Ectodermal cell (in vitro differentiated cells): ENCODE results near the gene FBXW11.
"Not testable (repeated sequence)": the region's sequence is repeated elsewhere in the genome, so short reads cannot be mapped to it uniquely, and the experiment has no call there.

ENCODE experiments used
- H3K27ac ChIP-seq: 2 replicates; pipeline ENCODE4 v1.7.0; 2013; ENCODE audit warnings: mild to moderate bottlenecking, low read depth, low read length; ENCODE audit not compliant: insufficient read depth, poor library complexity, severe bottlenecking
- H3K27me3 ChIP-seq: 2 replicates; pipeline ENCODE4 v1.7.0; 2013; ENCODE audit warnings: mild to moderate bottlenecking, low read length; ENCODE audit not compliant: insufficient read depth, control insufficient read depth, poor library complexity, severe bottlenecking
- H3K36me3 ChIP-seq: one replicate; pipeline ENCODE4 v1.7.0; 2013; ENCODE audit warnings: low read length; ENCODE audit not compliant: control insufficient read depth, insufficient read depth
- H3K4me1 ChIP-seq: one replicate; pipeline ENCODE4 v1.7.0; 2013; ENCODE audit warnings: low read length; ENCODE audit not compliant: control insufficient read depth, insufficient read depth
- H3K4me3 ChIP-seq: 2 replicates; pipeline ENCODE4 v1.7.0; 2013; ENCODE audit warnings: low read depth, low read length, control low read depth; ENCODE audit not compliant: insufficient read depth
- H3K9me3 ChIP-seq: 2 replicates; pipeline ENCODE4 v1.7.0; 2013; ENCODE audit warnings: mild to moderate bottlenecking, low read length, moderate library complexity; ENCODE audit not compliant: control insufficient read depth
- WGBS, 2 experiments: methylation state at CpG; one replicate each; pipeline ENCODE4 v1.1.7; 2013; ENCODE audit warnings: missing lambda C conversion rate in 2 of 2; 5-methylcytosine and 5-hydroxymethylcytosine counted together

Gene FBXW11

DNA sequence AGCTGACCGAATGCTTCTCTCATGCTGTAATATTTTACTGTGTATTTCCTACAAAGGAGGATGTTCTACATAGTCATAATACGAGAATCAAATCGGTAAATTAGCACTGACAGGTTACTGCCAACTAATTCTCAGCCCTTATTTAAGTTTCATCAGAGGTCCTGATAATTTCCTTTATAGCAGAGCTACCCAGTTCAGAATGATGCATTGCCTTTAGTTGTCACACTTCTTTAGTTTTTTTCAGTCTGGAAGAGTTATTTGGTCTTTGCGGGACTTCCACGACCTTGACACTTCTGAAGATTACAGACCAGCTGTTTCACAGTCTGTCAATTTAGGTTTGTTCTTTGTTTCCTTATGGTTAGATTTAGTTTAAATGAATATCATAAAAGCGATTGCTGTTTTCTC lies 64.3 kb downstream of the FBXW11 start:
- not testable (repeated sequence) for H3K27me3 ChIP-seq, H3K9me3 ChIP-seq, H3K4me1 ChIP-seq, H3K36me3 ChIP-seq, H3K4me3 ChIP-seq, H3K27ac ChIP-seq
- 85 to 94% methylated on average over 3 of the region's 6 CpGs for WGBS, 2 experiments

DNA sequence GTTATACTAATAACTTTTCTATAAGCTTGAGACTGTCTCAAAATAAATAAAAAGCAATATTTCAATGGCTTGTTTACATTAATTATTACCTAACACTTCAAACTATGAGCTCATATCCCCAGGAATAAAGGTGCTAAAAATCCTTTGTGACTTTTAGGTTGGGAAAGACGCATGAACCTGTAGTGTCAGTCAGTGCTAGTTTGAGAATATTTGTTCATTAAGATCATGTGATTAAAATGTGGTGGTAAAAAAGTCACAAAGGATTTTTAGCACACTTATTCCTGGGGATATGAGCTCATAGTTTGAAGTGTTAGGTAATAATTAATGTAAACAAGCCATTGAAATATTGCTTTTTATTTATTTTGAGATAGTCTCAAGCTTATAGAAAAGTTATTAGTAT lies 64.8 kb downstream of the FBXW11 start:
- H3K4me3 ChIP-seq, H3K36me3 ChIP-seq, H3K27ac ChIP-seq, H3K27me3 ChIP-seq, H3K9me3 ChIP-seq, H3K4me1 ChIP-seq: not testable (repeated sequence)
- 90 to 95% methylated on average over 1 of the region's 1 CpG for WGBS, 2 experiments

DNA sequence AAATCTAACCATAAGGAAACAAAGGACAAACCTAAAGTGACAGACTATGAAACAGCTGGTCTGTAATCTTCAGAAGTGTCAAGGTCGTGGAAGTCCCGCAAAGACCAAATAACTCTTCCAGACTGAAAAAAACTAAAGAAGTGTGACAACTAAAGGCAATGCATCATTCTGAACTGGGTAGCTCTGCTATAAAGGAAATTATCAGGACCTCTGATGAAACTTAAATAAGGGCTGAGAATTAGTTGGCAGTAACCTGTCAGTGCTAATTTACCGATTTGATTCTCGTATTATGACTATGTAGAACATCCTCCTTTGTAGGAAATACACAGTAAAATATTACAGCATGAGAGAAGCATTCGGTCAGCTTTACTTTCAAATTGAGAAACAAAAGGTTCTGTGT lies 65.2 kb downstream of the FBXW11 start:
- H3K9me3 ChIP-seq, H3K27me3 ChIP-seq, H3K4me1 ChIP-seq, H3K4me3 ChIP-seq, H3K36me3 ChIP-seq, H3K27ac ChIP-seq: not testable (repeated sequence)
- WGBS, 2 experiments, result no CpG with 5 or more reads among the region's 5 CpGs

DNA sequence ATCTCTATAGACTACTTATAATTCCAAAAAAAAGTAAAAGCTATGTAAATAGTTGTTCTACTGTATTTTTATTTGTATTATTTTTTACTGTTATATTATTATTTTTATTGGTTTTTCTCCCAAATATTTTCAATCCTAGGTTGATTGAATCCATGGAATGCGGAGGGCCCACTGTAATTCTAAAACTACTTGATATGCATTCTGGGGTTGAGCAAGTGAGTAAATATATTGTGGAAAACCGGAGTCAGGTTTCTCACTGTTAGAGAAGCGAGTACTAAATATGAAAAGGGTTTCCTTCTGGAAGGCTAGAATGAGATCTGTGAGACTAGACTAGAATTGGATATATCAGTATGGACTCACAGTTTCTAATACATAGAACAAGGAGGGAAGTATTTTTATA lies 66.5 kb downstream of the FBXW11 start:
- Histone ChIP-seq H3K36me3 (no peaks in the 10 kb centered on the region), H3K27me3 (no peaks in the 10 kb centered on the region), H3K4me3 (no peak overlapping the region), H3K4me1 (no peaks in the 10 kb centered on the region), H3K27ac (no peak overlapping the region), H3K9me3 (no peaks in the 10 kb centered on the region)
- 92 to 97% methylated on average over 3 of the region's 3 CpGs for WGBS, 2 experiments

DNA sequence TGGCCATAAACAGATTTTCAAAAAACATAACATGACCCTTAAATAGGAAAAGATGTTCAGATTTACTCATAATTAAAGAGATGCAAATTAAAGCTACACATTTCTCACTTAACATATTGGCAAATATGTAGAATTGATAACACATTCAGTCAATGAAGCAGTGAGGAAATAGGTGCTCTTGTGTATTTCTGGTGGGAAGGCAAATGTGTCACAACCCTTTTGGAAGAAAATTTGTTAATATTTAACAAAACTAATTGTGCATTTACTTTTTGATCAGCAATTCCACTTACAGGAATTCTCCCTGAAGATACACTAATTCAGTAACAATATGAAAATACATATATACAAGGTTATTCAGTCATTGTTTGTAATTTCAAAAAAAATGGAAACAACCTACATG lies 68.1 kb downstream of the FBXW11 start:
- Histone ChIP-seq H3K27me3 (no peaks in the 10 kb centered on the region), H3K9me3 (no peaks in the 10 kb centered on the region), H3K27ac (no peak overlapping the region), H3K36me3 (no peaks in the 10 kb centered on the region), H3K4me1 (no peaks in the 10 kb centered on the region), H3K4me3 (no peak overlapping the region)

DNA sequence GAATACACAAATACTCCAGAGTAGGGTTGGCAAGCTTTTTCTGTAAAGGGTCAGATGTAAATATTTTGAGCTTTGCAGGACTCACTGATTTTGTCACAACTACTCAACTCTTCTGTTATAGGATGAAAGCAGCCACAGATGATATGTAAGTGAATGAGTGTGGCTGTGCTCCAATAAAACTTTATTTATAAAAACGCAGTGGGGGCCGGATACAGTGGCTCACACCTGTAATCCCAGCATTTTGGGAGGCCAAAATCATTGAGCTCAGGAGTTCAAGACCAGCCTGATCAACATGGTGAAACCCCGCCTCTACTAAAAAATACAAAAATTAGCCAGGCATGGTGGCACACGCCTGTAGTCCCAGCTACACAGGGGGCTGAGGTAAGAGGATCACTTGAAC lies 69.1 kb downstream of the FBXW11 start:
- WGBS, 2 experiments, result 90 to 98% methylated on average over 4 of the region's 4 CpGs
- no peak overlapping the region for H3K27ac ChIP-seq
- H3K36me3 ChIP-seq, result no peaks in the 10 kb centered on the region
- H3K9me3 ChIP-seq, result no peaks in the 10 kb centered on the region
- no peak overlapping the region for H3K4me3 ChIP-seq
- H3K4me1 ChIP-seq, result no peaks in the 10 kb centered on the region
- no peaks in the 10 kb centered on the region for H3K27me3 ChIP-seq

DNA sequence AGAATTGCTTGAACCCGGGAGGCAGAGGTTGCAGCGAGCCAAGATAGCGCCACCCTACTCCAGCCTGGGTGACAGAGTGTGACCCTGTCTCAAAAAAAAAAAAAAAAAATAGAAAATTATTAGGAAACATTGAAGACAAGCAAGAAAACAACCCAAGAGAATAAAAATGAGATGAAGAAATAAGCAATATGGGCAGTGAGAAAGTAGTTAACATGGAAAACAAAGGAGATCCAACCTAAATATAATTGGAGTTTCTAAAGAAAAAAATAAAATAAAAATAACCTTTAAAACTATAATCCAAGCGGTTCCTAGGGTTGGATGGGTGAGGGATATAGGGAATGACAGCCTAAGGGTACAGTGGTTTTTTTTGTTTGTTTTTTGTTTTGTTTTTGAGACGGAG lies 71.9 kb downstream of the FBXW11 start:
- Histone ChIP-seq H3K9me3 (no peaks in the 10 kb centered on the region), H3K27me3 (no peaks in the 10 kb centered on the region), H3K36me3 (no peaks in the 10 kb centered on the region), H3K4me1 (no peaks in the 10 kb centered on the region), H3K4me3 (no peak overlapping the region), H3K27ac (no peak overlapping the region)
- 94 to 98% methylated on average over 4 to 5 of the region's 5 CpGs for WGBS, 2 experiments

DNA sequence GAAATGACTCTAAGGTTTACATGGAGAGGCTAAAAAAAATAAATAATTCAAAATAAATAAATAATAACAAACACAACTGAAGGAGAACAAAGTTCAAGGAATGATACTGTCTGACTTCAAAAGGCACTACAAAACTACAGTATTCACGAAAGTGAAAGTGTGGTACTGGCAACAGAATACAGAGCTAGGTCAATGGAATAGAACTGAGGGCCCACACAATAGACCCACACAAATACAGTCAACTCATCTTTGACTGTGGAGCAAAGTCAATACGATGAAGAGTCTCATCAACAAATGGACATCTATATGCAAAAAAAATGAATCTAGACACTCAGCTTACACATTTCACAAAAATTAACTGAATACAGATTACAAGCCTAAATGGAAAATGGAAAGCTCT lies 75.3 kb downstream of the FBXW11 start:
- Histone ChIP-seq H3K36me3 (no peaks in the 10 kb centered on the region), H3K9me3 (no peaks in the 10 kb centered on the region), H3K4me3 (no peak overlapping the region), H3K27me3 (no peaks in the 10 kb centered on the region), H3K4me1 (peaks cover 3% of the 10 kb centered on the region), H3K27ac (no peak overlapping the region)
- 94% methylated on average over 2 of the region's 2 CpGs for WGBS, 2 experiments

DNA sequence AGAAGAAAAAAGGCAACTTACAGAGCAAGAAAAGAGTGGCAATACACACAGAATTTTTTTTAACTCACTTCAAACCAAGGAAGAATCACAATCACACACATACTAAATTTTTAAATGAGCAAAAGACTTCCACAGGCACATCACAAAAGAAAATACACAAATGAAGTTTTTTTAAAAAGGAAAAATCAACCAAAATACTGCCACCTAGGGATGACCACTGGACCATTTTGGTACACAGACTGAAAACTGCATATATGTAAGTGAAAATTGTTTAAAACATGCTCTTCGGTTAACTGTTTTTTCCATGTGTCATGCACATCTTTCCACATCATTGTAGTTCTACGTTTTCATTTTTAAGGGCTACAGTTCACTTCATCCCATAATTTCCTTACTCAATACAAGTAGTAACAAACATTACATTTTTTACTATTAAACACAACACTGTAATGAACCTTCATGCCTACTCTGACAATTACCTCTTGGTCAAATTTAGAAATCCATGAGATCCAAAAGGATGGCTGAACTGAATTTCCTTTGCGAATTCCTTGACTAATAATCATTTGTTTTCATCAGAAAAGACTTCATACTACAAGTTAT lies 79.0 kb downstream of the FBXW11 start:
- Histone ChIP-seq H3K9me3 (no peaks in the 10 kb centered on the region), H3K36me3 (no peaks in the 10 kb centered on the region), H3K4me3 (no peak overlapping the region), H3K27me3 (no peaks in the 10 kb centered on the region), H3K4me1 (peaks cover 3% of the 10 kb centered on the region), H3K27ac (no peak overlapping the region)
- WGBS, 2 experiments, result 91 to 92% methylated on average over 3 of the region's 3 CpGs

DNA sequence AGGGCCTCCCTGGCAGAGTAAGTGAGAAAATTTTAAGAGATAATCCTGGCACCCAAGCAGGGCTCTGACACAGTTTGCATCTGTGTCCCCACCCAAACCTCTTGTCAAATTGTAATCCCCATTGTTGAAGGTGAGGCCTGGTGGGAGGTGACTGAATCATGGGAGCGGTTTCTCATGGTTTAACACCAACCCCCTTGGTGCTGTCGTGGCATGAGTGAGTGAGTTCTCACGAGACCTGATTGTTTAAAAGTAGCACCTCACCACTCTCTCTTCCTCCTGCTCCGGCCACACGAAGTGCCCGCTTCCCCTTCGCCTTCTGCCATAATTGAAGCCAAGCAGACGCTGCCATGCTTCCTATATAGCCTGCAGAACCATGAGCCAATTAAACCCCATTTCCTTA lies 80.1 kb downstream of the FBXW11 start:
- H3K9me3 ChIP-seq, result no peaks in the 10 kb centered on the region
- H3K27me3 ChIP-seq, result no peaks in the 10 kb centered on the region
- peaks cover 3% of the 10 kb centered on the region for H3K4me1 ChIP-seq
- H3K27ac ChIP-seq, result no peak overlapping the region
- H3K4me3 ChIP-seq, result no peak overlapping the region
- H3K36me3 ChIP-seq, result no peaks in the 10 kb centered on the region
- 58 to 65% methylated on average over 8 of the region's 8 CpGs for WGBS, 2 experiments

DNA sequence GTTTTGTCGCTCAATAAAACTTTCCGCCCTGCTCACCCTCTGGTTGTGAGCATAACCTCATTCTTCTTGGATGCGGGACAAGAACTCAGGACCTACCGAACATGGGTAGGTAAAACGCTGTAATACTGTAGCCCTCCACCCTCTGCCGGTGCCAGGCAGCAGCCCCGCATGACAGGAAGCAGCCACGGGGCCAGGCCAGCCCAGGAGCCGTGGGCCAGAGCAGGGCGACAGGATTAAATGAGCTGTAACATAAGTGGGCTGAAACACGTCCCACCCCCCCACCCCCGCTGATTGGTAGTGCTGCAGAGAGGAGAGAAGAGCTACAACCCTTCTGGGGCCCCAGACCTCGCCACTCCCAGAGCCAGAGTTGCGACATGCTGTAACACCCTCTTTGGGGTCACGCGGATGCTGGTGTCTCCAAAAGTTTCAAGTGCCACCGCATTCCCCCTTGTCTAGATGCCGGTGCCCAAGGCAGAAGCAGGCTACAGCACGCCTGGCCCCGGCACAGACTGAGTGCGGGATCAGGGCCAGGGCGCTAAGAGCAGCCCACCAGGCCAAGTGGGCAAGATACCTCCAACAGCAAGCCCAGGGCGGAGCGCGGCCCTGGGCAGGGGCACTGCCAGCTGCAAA lies 81.8 kb downstream of the FBXW11 start:
- H3K4me1 ChIP-seq, result peaks cover 3% of the 10 kb centered on the region
- no peak overlapping the region for H3K4me3 ChIP-seq
- H3K27me3 ChIP-seq, result no peaks in the 10 kb centered on the region
- H3K36me3 ChIP-seq, result no peaks in the 10 kb centered on the region
- no peak overlapping the region for H3K27ac ChIP-seq
- 96% methylated on average over 25 of the region's 25 CpGs for WGBS, 2 experiments
- no peaks in the 10 kb centered on the region for H3K9me3 ChIP-seq
